Keratinocyte (primary cell): Measurements from ENCODE around the gene GNG2. TPM values are rescaled to one million over a fixed set of nuclear protein-coding genes. Genes with fewer than 3 reads are reported as not detected.

Experiments used
- DNase-seq: peaks from one replicate; pipeline ENCODE4 v3.0.0-alpha.2; 2011; ENCODE audit warnings: low read depth, missing footprints, low spot score
- FAIRE-seq: peaks from 2 replicates; lab custom pipeline; 2011; peaks lifted over from hg19 to GRCh38; lab: Jason Lieb, UNC
- H2AFZ ChIP-seq: 2 replicates; pipeline ENCODE4 v1.6.0; 2012; ENCODE audit warnings: low read length, control low read depth, inconsistent platforms; ENCODE audit not compliant: control insufficient read depth
- H3K27ac ChIP-seq: 2 replicates; pipeline ENCODE4 v1.5.1; 2011; ENCODE audit warnings: low read length; ENCODE audit not compliant: control insufficient read depth, insufficient read depth
- H3K27me3 ChIP-seq: 3 replicates; pipeline ENCODE4 v1.6.0; 2011; ENCODE audit warnings: low read length; ENCODE audit not compliant: control insufficient read depth, insufficient read depth; ENCODE audit errors: extremely low read depth
- H3K36me3 ChIP-seq, 2 experiments: 2 replicates in 1 of 2; 3 replicates in 1 of 2; pipeline ENCODE4 v1.5.1; 2011; ENCODE audit warnings: low read length in 2 of 2, mild to moderate bottlenecking in 1 of 2; ENCODE audit not compliant: control insufficient read depth in 2 of 2, insufficient read depth in 2 of 2; ENCODE audit errors: extremely low read depth in 1 of 2
- H3K4me1 ChIP-seq: 3 replicates; pipeline ENCODE4 v1.5.1; 2011; ENCODE audit warnings: low read length; ENCODE audit not compliant: control insufficient read depth, insufficient read depth; ENCODE audit errors: extremely low read depth
- H3K4me2 ChIP-seq: 3 replicates; pipeline ENCODE4 v1.6.0; 2011; ENCODE audit warnings: low read depth, low read length; ENCODE audit not compliant: control insufficient read depth, insufficient read depth; ENCODE audit errors: extremely low read depth
- H3K4me3 ChIP-seq, 3 experiments: fragments of 200-600 bp in 1 of 3; sonication (generic) in 1 of 3; 2 replicates in 2 of 3; 3 replicates in 1 of 3; pipeline ENCODE4 v1.5.1; 2011 to 2016; ENCODE audit warnings: low read length in 3 of 3, mild to moderate bottlenecking in 3 of 3, control low read depth in 2 of 3, inconsistent platforms in 1 of 3, low read depth in 1 of 3, mixed read lengths in 1 of 3, mixed run types in 1 of 3, moderate library complexity in 1 of 3; ENCODE audit not compliant: control insufficient read depth in 2 of 3, insufficient read depth in 2 of 3; ENCODE audit errors: extremely low read depth in 1 of 3
- H3K79me2 ChIP-seq: 2 replicates; pipeline ENCODE4 v1.6.0; 2012; ENCODE audit warnings: low read length; ENCODE audit not compliant: control insufficient read depth, insufficient read depth
- H3K9ac ChIP-seq: 3 replicates; pipeline ENCODE4 v1.6.0; 2011; ENCODE audit warnings: low read length; ENCODE audit not compliant: control insufficient read depth, insufficient read depth; ENCODE audit errors: extremely low read depth
- H3K9me1 ChIP-seq: 3 replicates; pipeline ENCODE4 v1.6.0; 2011; ENCODE audit warnings: low read length; ENCODE audit not compliant: control insufficient read depth, insufficient read depth; ENCODE audit errors: extremely low read depth
- H3K9me3 ChIP-seq: 2 replicates; pipeline ENCODE4 v1.5.1; 2012; ENCODE audit warnings: low read depth, low read length; ENCODE audit not compliant: control insufficient read depth
- H4K20me1 ChIP-seq: 3 replicates; pipeline ENCODE4 v1.6.0; 2011; ENCODE audit warnings: low read length; ENCODE audit not compliant: control insufficient read depth, insufficient read depth; ENCODE audit errors: extremely low read depth
- EZH2 ChIP-seq: IDR thresholded peaks from one replicate; pipeline ENCODE4 v1.6.1; 2012; ENCODE audit warnings: inconsistent platforms, mild to moderate bottlenecking, low read length, moderate library complexity
- dilution Hi-C: fragments of 300-500 bp; cut with MboI; formaldehyde crosslinking; loops from one replicate; pipeline ENCODE4 v1.7.0; 2020; ENCODE audit warnings: low sequenced_read_pairs; ENCODE audit not compliant: extremely low pct_ligation_motif_present
- polyA plus RNA-seq, 5 experiments: library from polyadenylated mRNA; depleted of rRNA in 3 of 5; stranded (reverse) in 3 of 5; stranded (forward) in 1 of 5; unstranded in 1 of 5; fragments of >200 nt; gene quantifications; 1 replicate in 1 of 5; 2 replicates in 3 of 5; 3 replicates in 1 of 5; pipeline versions ENCODE4 v1.2.1 to v1.2.3, GENCODE V29; 2011 to 2012; ENCODE audit warnings: missing spikeins in 2 of 5, low read depth in 1 of 5, low replicate concordance in 1 of 5
- TF ChIP-seq, protein P1 (sequence below), 3 experiments: IDR thresholded peaks in 1 of 3; conservative IDR thresholded peaks in 1 of 3; optimal IDR thresholded peaks in 1 of 3; 2 replicates in 2 of 3; 3 replicates in 1 of 3; pipeline versions ENCODE3 to v1.5.1; 2011; ENCODE audit warnings: low read length in 3 of 3, mild to moderate bottlenecking in 3 of 3, moderate library complexity in 2 of 3, control low read depth in 1 of 3, inconsistent platforms in 1 of 3; ENCODE audit not compliant: insufficient read depth in 2 of 3; ENCODE audit errors: extremely low read depth in 1 of 3

GNG2 gene
- polyA plus RNA-seq, 1 donor (not counting 4 experiments of a cell fraction or from before 2014, with no cell fraction given) = 0.28 TPM

DNA sequence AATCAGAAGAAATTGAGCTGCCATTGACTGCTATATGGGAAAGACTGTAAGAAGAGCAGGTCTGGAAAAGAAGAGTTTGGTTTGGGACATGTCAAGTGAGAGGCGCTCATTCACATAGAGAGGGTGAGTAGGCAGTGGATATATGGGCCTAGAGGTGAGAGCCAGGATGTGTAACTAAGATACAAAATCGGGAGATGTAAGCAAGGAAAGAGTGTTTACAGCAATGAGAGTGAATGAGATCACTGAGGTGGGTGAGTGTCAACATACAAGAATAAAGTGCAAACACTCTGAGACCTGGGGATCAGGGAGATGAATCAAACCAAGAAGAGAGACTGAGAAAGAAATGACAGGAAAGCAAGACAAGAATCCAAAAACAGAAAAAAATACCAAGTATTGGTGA, 70.9 kb downstream of the GNG2 start:
- DNase-seq (no peak), FAIRE-seq (no peak)
- H3K36me3 ChIP-seq = no peaks in the 10 kb centered on the region
- dilution Hi-C loops = no loop called here
- no peak overlapping the region for H3K27ac ChIP-seq
- no peaks in the 10 kb centered on the region for H3K9me1 ChIP-seq
- H3K4me2 ChIP-seq = no peak overlapping the region
- H3K4me1 ChIP-seq = peaks cover 14% of the 10 kb centered on the region
- peaks cover 3% of the 10 kb centered on the region for H3K27me3 ChIP-seq
- H3K4me3 ChIP-seq = no peak overlapping the region
- no peak overlapping the region for H2AFZ ChIP-seq
- TF ChIP-seq EZH2 = no peak
- TF ChIP-seq, protein P1, sequence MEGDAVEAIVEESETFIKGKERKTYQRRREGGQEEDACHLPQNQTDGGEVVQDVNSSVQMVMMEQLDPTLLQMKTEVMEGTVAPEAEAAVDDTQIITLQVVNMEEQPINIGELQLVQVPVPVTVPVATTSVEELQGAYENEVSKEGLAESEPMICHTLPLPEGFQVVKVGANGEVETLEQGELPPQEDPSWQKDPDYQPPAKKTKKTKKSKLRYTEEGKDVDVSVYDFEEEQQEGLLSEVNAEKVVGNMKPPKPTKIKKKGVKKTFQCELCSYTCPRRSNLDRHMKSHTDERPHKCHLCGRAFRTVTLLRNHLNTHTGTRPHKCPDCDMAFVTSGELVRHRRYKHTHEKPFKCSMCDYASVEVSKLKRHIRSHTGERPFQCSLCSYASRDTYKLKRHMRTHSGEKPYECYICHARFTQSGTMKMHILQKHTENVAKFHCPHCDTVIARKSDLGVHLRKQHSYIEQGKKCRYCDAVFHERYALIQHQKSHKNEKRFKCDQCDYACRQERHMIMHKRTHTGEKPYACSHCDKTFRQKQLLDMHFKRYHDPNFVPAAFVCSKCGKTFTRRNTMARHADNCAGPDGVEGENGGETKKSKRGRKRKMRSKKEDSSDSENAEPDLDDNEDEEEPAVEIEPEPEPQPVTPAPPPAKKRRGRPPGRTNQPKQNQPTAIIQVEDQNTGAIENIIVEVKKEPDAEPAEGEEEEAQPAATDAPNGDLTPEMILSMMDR (optimal IDR thresholded peaks at IDR 0.05 in 1 of 3, IDR thresholded peaks at IDR 0.05 in 1 of 3, conservative IDR thresholded peaks at IDR 0.05 in 1 of 3; ENCODE audit: extremely low read depth in 1 of 3, insufficient read depth in 2 of 3, low read length in 3 of 3) = no peak
- H3K9ac ChIP-seq = no peak overlapping the region
- no peaks in the 10 kb centered on the region for H3K79me2 ChIP-seq
- H3K9me3 ChIP-seq = no peaks in the 10 kb centered on the region
- no peaks in the 10 kb centered on the region for H4K20me1 ChIP-seq

DNA sequence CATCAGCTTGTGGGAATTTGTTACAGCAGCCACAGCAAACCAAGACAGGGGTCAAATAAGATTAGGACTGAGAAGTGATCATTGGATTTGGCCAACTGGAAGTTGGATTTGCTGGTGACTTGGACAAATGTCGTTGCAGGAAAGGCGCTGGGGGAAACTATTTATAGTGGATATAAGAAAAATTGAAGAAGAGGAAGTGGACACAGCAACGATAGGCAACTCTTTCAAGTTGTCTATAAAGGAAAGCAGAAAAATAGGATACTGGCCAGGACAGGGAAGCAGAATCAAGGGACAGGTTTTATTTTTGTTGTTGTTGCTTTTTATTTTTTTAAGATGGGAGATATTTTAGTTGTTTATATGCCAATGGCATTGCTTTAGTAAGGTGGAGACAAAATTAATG, 72.8 kb downstream of the GNG2 start:
- no peaks in the 10 kb centered on the region for H3K36me3 ChIP-seq
- peaks cover 3% of the 10 kb centered on the region for H3K27me3 ChIP-seq
- no peaks in the 10 kb centered on the region for H3K79me2 ChIP-seq
- no peak for TF ChIP-seq EZH2
- TF ChIP-seq, protein P1 (optimal IDR thresholded peaks at IDR 0.05 in 1 of 3, IDR thresholded peaks at IDR 0.05 in 1 of 3, conservative IDR thresholded peaks at IDR 0.05 in 1 of 3; ENCODE audit: extremely low read depth in 1 of 3, insufficient read depth in 2 of 3, low read length in 3 of 3) = no peak
- no peak overlapping the region for H3K4me3 ChIP-seq
- no peak overlapping the region for H3K27ac ChIP-seq
- DNase-seq (no peak), FAIRE-seq (no peak)
- H3K4me1 ChIP-seq = peaks cover 12% of the 10 kb centered on the region
- dilution Hi-C loops = no loop called here
- no peak overlapping the region for H3K9ac ChIP-seq
- H3K9me3 ChIP-seq = no peaks in the 10 kb centered on the region
- no peak overlapping the region for H3K4me2 ChIP-seq
- H3K9me1 ChIP-seq = no peaks in the 10 kb centered on the region
- H2AFZ ChIP-seq = no peak overlapping the region
- H4K20me1 ChIP-seq = no peaks in the 10 kb centered on the region
